HepG2 (cell line): ENCODE measurements around the gene DAPK1. TPM values are rescaled to one million over a fixed set of nuclear protein-coding genes. Genes with fewer than 3 reads are reported as not detected.

Experiments
- ATAC-seq: fragments of 200-7000 bp; cut with Tn5 transposase; 3 replicates; pipeline ENCODE4 v1.9.1; 2020; ENCODE audit warnings: mild to moderate bottlenecking, moderate library complexity
- BruUV-seq: library from RNA; stranded (reverse); fragments of 400-500 nt; replicated peaks from 2 replicates; lab custom pipeline; 2021; lab: Mats Ljungman, UMichigan
- CTCF ChIA-PET: fragments of 300-600 bp; formaldehyde crosslinking; extraction: SDS; loops from one replicate; lab custom pipeline; 2021; ENCODE audit warnings: low total read pairs, inconsistent platforms, low intra/inter-chr PET ratio; lab: Yijun Ruan, JAX
- POLR2A ChIA-PET: fragments of 350-600 bp; sonication (Branson Sonifier 250); formaldehyde crosslinking; loops from one replicate; lab custom pipeline; 2020; ENCODE audit warnings: antibody characterized with exemption, inconsistent platforms; lab: Yijun Ruan, JAX
- DNase-seq: peaks from one replicate; pipeline ENCODE4 v3.0.0-alpha.2; 2015; ENCODE audit warnings: low spot score
- FAIRE-seq: peaks from 3 replicates; lab custom pipeline; 2011; peaks lifted over from hg19 to GRCh38; lab: Jason Lieb, UNC
- H2AFZ ChIP-seq: one replicate; pipeline ENCODE4 v1.6.1; 2011; ENCODE audit warnings: low read length, inconsistent platforms
- H3K27ac ChIP-seq: fragments of 300-600 bp; 3 replicates; pipeline ENCODE4 v1.8.0; 2011; ENCODE audit warnings: mixed run types, mild to moderate bottlenecking, mixed read lengths, low read length, inconsistent platforms; ENCODE audit not compliant: insufficient read depth; ENCODE audit errors: extremely low read length
- H3K27me3 ChIP-seq, 2 experiments: fragments of 200-600 bp in 1 of 2; 2 replicates in 1 of 2; 3 replicates in 1 of 2; pipeline versions ENCODE4 v1.6.0 to v1.8.0; 2011; ENCODE audit warnings: low read length in 2 of 2, mild to moderate bottlenecking in 2 of 2, moderate library complexity in 2 of 2, inconsistent platforms in 1 of 2; ENCODE audit not compliant: insufficient read depth in 2 of 2, control insufficient read depth in 1 of 2
- H3K36me3 ChIP-seq, 2 experiments: fragments of 200-600 bp in 1 of 2; replicated peaks in 1 of 2; 2 replicates in 1 of 2; 3 replicates in 1 of 2; pipeline versions ENCODE4 v1.5.1 to v1.8.0; 2011; ENCODE audit warnings: low read length in 2 of 2, inconsistent platforms in 1 of 2; ENCODE audit not compliant: insufficient read depth in 2 of 2, control insufficient read depth in 1 of 2
- H3K4me1 ChIP-seq: 2 replicates; pipeline ENCODE4 v1.5.1; 2012; ENCODE audit warnings: low read length, inconsistent platforms; ENCODE audit not compliant: insufficient read depth
- H3K4me2 ChIP-seq: 2 replicates; pipeline ENCODE4 v1.6.0; 2011; ENCODE audit warnings: low read depth, low read length, inconsistent platforms
- H3K4me3 ChIP-seq, 3 experiments: fragments of 200-600 bp in 1 of 3; sonication (generic), shearing (Covaris generic) in 1 of 3; replicated peaks in 1 of 3; 2 replicates each; pipeline ENCODE4 v1.5.1; 2011 to 2016; ENCODE audit warnings: low read length in 3 of 3, inconsistent platforms in 2 of 3, low read depth in 2 of 3, mild to moderate bottlenecking in 2 of 3, control low read depth in 1 of 3, mixed read lengths in 1 of 3; ENCODE audit not compliant: insufficient read depth in 1 of 3
- H3K79me2 ChIP-seq: one replicate; pipeline ENCODE4 v1.6.1; 2011; ENCODE audit warnings: low read length, inconsistent platforms; ENCODE audit not compliant: insufficient read depth
- H3K9ac ChIP-seq: 2 replicates; pipeline ENCODE4 v1.6.0; 2011; ENCODE audit warnings: mild to moderate bottlenecking, low read depth, low read length, inconsistent platforms; ENCODE audit not compliant: insufficient read depth
- H3K9me3 ChIP-seq: 2 replicates; pipeline ENCODE4 v1.5.1; 2012; ENCODE audit warnings: mild to moderate bottlenecking, low read length
- H4K20me1 ChIP-seq: 2 replicates; pipeline ENCODE4 v1.6.0; 2011; ENCODE audit warnings: inconsistent platforms, mild to moderate bottlenecking, low read length, moderate library complexity; ENCODE audit not compliant: insufficient read depth
- CCDC6 ChIP-seq: sonication (generic); formaldehyde crosslinking; IDR thresholded peaks from 2 replicates; pipeline ENCODE4 v1.8.1; 2022; ENCODE audit warnings: mild to moderate bottlenecking, missing genetic modification reagents, moderate library complexity
- SMARCC2 ChIP-seq: fragments of 450-650 bp; IDR thresholded peaks from 2 replicates; pipeline ENCODE4 v1.6.1; 2017; ENCODE audit warnings: antibody characterized with exemption, mild to moderate bottlenecking
- STAG1 ChIP-seq: sonication (generic); formaldehyde crosslinking; IDR thresholded peaks from 2 replicates; pipeline ENCODE4 v1.4.0; 2020; ENCODE audit warnings: missing genetic modification reagents
- WGBS: methylation state at CpG from one replicate; pipeline ENCODE4 v1.1.6; 2017; ENCODE audit warnings: low lambda C conversion rate; 5-methylcytosine and 5-hydroxymethylcytosine counted together
- in situ Hi-C: cut with HindIII; loops from 2 replicates; pipeline ENCODE4 v1.10.0; 2017; ENCODE audit warnings: low pct_unique_long_range_greater_than_20kb; ENCODE audit not compliant: extremely low pct_ligation_motif_present
- intact Hi-C: fragments of 100-400 bp; cut with micrococcal nuclease; formaldehyde crosslinking; loops from one replicate; pipeline ENCODE4 v1.10.0; 2022; ENCODE audit not compliant: unreplicated experiment
- polyA plus RNA-seq, 8 experiments: library from polyadenylated mRNA; depleted of rRNA in 3 of 8; stranded (reverse) in 7 of 8; unstranded in 1 of 8; fragments of >200 nt; fragmentation: Illumina TruSeq in 4 of 8; extraction: Trizol in 4 of 8; gene quantifications; 2 replicates each; pipeline versions ENCODE4 v1.2.1 to v1.2.3, GENCODE V29; 2011 to 2016; ENCODE audit warnings: low read depth in 4 of 8, missing spikeins in 1 of 8, mixed read lengths in 1 of 8; ENCODE audit not compliant: insufficient read depth in 1 of 8
- total RNA-seq, 5 experiments: library from RNA; depleted of rRNA; stranded (reverse); fragments of >200 nt; fragmentation: Illumina TruSeq; extraction: Trizol; gene quantifications; 2 replicates each; pipeline ENCODE4 v1.2.3, GENCODE V29; 2016; ENCODE audit warnings: low read depth in 1 of 5
- TF ChIP-seq, protein P1 (sequence below): sonication (generic); formaldehyde crosslinking; IDR thresholded peaks from 2 replicates; pipeline ENCODE4 v1.4.0; 2020; ENCODE audit warnings: missing genetic modification reagents, mild to moderate bottlenecking, borderline replicate concordance
- TF ChIP-seq, protein P2 (sequence below): sonication (generic); formaldehyde crosslinking; IDR thresholded peaks from 2 replicates; pipeline ENCODE4 v1.4.0; 2020; ENCODE audit warnings: missing genetic modification reagents, borderline replicate concordance
- TF ChIP-seq, protein P3 (sequence below): sonication (generic); formaldehyde crosslinking; IDR thresholded peaks from 2 replicates; pipeline ENCODE4 v1.5.0; 2020; ENCODE audit warnings: mild to moderate bottlenecking, missing genetic modification reagents, moderate library complexity

Gene DAPK1
- total and polyA plus RNA-seq, 2 of the 13 experiments (the other 11 are each of a cell fraction or from before 2014, with no cell fraction given) = 35.7 to 35.9 TPM

DNA sequence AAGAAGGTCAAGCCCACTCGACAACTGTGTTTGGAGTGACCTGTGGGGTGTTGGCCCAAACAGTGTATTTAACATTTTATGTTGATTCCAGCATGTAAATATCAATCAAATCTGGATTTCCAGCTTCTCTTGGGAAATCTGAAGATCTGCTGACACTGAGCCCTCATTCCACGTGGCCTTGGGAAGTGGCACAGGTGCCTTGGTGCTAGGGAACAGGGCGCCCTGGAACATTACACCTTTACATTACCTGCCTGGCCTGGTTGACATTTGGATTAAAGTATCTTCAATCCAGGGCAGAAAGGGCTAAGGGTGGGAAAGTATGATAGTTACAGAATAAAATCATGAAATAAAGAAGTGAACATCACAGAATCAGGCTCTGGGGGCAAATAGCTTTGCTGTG lies 143.4 kb downstream of the DAPK1 start (continued):
- TF ChIP-seq, protein P1, sequence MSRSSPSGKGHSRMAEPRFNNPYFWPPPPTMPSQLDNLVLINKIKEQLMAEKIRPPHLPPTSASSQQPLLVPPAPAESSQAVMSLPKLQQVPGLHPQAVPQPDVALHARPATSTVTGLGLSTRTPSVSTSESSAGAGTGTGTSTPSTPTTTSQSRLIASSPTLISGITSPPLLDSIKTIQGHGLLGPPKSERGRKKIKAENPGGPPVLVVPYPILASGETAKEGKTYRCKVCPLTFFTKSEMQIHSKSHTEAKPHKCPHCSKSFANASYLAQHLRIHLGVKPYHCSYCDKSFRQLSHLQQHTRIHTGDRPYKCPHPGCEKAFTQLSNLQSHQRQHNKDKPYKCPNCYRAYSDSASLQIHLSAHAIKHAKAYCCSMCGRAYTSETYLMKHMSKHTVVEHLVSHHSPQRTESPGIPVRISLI = no peak
- TF ChIP-seq, protein P2, sequence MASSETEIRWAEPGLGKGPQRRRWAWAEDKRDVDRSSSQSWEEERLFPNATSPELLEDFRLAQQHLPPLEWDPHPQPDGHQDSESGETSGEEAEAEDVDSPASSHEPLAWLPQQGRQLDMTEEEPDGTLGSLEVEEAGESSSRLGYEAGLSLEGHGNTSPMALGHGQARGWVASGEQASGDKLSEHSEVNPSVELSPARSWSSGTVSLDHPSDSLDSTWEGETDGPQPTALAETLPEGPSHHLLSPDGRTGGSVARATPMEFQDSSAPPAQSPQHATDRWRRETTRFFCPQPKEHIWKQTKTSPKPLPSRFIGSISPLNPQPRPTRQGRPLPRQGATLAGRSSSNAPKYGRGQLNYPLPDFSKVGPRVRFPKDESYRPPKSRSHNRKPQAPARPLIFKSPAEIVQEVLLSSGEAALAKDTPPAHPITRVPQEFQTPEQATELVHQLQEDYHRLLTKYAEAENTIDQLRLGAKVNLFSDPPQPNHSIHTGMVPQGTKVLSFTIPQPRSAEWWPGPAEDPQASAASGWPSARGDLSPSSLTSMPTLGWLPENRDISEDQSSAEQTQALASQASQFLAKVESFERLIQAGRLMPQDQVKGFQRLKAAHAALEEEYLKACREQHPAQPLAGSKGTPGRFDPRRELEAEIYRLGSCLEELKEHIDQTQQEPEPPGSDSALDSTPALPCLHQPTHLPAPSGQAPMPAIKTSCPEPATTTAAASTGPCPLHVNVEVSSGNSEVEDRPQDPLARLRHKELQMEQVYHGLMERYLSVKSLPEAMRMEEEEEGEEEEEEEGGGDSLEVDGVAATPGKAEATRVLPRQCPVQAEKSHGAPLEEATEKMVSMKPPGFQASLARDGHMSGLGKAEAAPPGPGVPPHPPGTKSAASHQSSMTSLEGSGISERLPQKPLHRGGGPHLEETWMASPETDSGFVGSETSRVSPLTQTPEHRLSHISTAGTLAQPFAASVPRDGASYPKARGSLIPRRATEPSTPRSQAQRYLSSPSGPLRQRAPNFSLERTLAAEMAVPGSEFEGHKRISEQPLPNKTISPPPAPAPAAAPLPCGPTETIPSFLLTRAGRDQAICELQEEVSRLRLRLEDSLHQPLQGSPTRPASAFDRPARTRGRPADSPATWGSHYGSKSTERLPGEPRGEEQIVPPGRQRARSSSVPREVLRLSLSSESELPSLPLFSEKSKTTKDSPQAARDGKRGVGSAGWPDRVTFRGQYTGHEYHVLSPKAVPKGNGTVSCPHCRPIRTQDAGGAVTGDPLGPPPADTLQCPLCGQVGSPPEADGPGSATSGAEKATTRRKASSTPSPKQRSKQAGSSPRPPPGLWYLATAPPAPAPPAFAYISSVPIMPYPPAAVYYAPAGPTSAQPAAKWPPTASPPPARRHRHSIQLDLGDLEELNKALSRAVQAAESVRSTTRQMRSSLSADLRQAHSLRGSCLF (CRISPR knock-in tag) = no peak

- no peak for ATAC-seq
- FAIRE-seq = no peak
- no peak for DNase-seq
- Histone ChIP-seq H3K4me3 (no peak overlapping the region), H3K4me2 (no peak overlapping the region), H3K9me3 (no peaks in the 10 kb centered on the region), H3K36me3 (peaks cover 20 to 74% of the 10 kb centered on the region in 2 experiments), H3K9ac (no peak overlapping the region), H3K79me2 (no peaks in the 10 kb centered on the region), H3K27ac (no peak overlapping the region), H3K27me3 (no peaks in the 10 kb centered on the region), H3K4me1 (no peaks in the 10 kb centered on the region), H4K20me1 (no peaks in the 10 kb centered on the region), H2AFZ (no peak overlapping the region)
- ChIA-PET CTCF (no interaction called here), POLR2A (no interaction called here)
- no peak for TF ChIP-seq CCDC6 (CRISPR knock-in tag)
- TF ChIP-seq, protein P3, sequence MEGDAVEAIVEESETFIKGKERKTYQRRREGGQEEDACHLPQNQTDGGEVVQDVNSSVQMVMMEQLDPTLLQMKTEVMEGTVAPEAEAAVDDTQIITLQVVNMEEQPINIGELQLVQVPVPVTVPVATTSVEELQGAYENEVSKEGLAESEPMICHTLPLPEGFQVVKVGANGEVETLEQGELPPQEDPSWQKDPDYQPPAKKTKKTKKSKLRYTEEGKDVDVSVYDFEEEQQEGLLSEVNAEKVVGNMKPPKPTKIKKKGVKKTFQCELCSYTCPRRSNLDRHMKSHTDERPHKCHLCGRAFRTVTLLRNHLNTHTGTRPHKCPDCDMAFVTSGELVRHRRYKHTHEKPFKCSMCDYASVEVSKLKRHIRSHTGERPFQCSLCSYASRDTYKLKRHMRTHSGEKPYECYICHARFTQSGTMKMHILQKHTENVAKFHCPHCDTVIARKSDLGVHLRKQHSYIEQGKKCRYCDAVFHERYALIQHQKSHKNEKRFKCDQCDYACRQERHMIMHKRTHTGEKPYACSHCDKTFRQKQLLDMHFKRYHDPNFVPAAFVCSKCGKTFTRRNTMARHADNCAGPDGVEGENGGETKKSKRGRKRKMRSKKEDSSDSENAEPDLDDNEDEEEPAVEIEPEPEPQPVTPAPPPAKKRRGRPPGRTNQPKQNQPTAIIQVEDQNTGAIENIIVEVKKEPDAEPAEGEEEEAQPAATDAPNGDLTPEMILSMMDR (CRISPR knock-in tag) = 0 out of 2 replicates have a peak, but pooled peaks have one; percentile 13
- TF ChIP-seq SMARCC2 = no peak
- peak; percentile 45 for TF ChIP-seq STAG1 (CRISPR knock-in tag)
- WGBS = 95% methylated on average over 5 of the region's 6 CpGs
- BruUV-seq = no TSS peak
- in situ Hi-C loops (no loop called here), intact Hi-C loops (no loop called here)
Observed at GRCh38 chr9:87642330-87643106, 144.9 kb downstream of the DAPK1 start.
